ENCODE measurements around the gene LRBA. TPM values are rescaled to one million over a fixed set of nuclear protein-coding genes. Genes with fewer than 3 reads are reported as not detected.

Gene LRBA
- total and polyA plus RNA-seq, 4 donors, result 8.2 to 69.8 (median 32.8) TPM

DNA sequence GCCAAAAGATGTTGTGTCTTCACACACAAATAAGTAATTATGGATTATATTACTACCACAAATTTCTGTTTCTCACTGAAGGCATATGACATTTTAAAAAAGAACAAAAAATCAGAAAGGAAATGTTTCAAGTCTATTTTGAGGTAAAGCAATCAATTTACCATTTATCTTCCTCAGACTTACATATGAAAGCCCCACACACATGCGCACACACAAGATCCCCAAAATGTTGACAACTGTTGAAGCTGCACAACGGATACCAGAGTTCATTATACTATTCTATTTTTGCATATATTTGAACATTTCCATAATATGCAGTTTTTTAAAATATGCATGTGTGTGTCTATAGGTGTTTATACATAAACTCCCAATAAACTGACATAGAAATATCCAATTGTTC lies 2.7 kb downstream of the LRBA start:
- Histone ChIP-seq H3K27ac (ENCODE audit: low read depth in 1 of 2, low read length in 2 of 2) (no peak overlapping the region), H3K9me3 (ENCODE audit: control insufficient read depth in 4 of 4, low read length in 3 of 4) (no peaks in the 10 kb centered on the region), H3K4me1 (ENCODE audit: control insufficient read depth in 4 of 4, insufficient read depth in 4 of 4, low read length in 3 of 4) (peaks cover 3 to 19% (median 12%) of the 10 kb centered on the region in 4 donors), H3K27me3 (ENCODE audit: control insufficient read depth in 4 of 4, insufficient read depth in 4 of 4, low read length in 3 of 4) (no peaks in the 10 kb centered on the region), H3K4me3 (ENCODE audit: low read depth in 1 of 3, low read length in 3 of 3) (no peak overlapping the region), H3K36me3 (ENCODE audit: control insufficient read depth in 4 of 4, insufficient read depth in 3 of 4, low read depth in 1 of 4, low read length in 3 of 4) (peaks cover 0 to 2% (median 0%) of the 10 kb centered on the region in 4 donors), H3K9ac (ENCODE audit: low read depth in 1 of 2, low read length in 2 of 2) (no peak overlapping the region)
- WGBS, result 86% methylated on average over 2 of the region's 2 CpGs
- no peak for DNase-seq (ENCODE audit: low spot score)
- TF ChIP-seq, protein P1, sequence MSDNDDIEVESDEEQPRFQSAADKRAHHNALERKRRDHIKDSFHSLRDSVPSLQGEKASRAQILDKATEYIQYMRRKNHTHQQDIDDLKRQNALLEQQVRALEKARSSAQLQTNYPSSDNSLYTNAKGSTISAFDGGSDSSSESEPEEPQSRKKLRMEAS (IDR thresholded peaks at IDR 0.05), result no peak

DNA sequence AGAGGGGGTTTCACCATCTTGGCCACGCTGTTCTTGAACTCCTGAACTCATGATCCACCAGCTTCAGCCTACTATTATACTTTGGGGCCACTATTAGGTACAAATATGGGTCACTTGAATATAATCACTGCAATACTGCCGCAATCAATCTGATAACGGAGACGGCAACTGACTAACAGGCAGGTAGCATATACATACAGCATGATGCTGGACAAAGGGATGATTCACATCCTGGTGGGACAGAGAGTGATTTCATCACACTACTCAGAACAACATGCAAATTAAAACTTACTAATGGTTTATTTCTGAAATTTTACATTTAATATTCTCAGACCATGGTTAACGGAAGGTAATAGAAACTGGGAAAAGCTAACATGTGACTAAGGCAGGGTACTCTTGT lies 10.9 kb downstream of the LRBA start:
- H3K4me1 ChIP-seq (ENCODE audit: control insufficient read depth in 4 of 4, insufficient read depth in 4 of 4, low read length in 3 of 4), result no peaks in the 10 kb centered on the region
- H3K4me3 ChIP-seq (ENCODE audit: low read depth in 1 of 3, low read length in 3 of 3), result no peak overlapping the region
- DNase-seq (ENCODE audit: low spot score), result no peak
- no peak for TF ChIP-seq TAF1 (conservative IDR thresholded peaks at IDR 0.05)
- no peak for TF ChIP-seq NR2F2 (IDR thresholded peaks at IDR 0.05)
- TF ChIP-seq, protein P2, sequence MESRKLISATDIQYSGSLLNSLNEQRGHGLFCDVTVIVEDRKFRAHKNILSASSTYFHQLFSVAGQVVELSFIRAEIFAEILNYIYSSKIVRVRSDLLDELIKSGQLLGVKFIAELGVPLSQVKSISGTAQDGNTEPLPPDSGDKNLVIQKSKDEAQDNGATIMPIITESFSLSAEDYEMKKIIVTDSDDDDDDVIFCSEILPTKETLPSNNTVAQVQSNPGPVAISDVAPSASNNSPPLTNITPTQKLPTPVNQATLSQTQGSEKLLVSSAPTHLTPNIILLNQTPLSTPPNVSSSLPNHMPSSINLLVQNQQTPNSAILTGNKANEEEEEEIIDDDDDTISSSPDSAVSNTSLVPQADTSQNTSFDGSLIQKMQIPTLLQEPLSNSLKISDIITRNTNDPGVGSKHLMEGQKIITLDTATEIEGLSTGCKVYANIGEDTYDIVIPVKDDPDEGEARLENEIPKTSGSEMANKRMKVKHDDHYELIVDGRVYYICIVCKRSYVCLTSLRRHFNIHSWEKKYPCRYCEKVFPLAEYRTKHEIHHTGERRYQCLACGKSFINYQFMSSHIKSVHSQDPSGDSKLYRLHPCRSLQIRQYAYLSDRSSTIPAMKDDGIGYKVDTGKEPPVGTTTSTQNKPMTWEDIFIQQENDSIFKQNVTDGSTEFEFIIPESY (IDR thresholded peaks at IDR 0.05), result no peak
- no peak for TF ChIP-seq RXRA (IDR thresholded peaks at IDR 0.05)
- TF ChIP-seq, protein P3, sequence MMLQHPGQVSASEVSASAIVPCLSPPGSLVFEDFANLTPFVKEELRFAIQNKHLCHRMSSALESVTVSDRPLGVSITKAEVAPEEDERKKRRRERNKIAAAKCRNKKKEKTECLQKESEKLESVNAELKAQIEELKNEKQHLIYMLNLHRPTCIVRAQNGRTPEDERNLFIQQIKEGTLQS (IDR thresholded peaks at IDR 0.05), result no peak
- TF ChIP-seq HNF4G (IDR thresholded peaks at IDR 0.05), result no peak
- TF ChIP-seq RAD21 (IDR thresholded peaks at IDR 0.05), result no peak
- TF ChIP-seq, protein P4, sequence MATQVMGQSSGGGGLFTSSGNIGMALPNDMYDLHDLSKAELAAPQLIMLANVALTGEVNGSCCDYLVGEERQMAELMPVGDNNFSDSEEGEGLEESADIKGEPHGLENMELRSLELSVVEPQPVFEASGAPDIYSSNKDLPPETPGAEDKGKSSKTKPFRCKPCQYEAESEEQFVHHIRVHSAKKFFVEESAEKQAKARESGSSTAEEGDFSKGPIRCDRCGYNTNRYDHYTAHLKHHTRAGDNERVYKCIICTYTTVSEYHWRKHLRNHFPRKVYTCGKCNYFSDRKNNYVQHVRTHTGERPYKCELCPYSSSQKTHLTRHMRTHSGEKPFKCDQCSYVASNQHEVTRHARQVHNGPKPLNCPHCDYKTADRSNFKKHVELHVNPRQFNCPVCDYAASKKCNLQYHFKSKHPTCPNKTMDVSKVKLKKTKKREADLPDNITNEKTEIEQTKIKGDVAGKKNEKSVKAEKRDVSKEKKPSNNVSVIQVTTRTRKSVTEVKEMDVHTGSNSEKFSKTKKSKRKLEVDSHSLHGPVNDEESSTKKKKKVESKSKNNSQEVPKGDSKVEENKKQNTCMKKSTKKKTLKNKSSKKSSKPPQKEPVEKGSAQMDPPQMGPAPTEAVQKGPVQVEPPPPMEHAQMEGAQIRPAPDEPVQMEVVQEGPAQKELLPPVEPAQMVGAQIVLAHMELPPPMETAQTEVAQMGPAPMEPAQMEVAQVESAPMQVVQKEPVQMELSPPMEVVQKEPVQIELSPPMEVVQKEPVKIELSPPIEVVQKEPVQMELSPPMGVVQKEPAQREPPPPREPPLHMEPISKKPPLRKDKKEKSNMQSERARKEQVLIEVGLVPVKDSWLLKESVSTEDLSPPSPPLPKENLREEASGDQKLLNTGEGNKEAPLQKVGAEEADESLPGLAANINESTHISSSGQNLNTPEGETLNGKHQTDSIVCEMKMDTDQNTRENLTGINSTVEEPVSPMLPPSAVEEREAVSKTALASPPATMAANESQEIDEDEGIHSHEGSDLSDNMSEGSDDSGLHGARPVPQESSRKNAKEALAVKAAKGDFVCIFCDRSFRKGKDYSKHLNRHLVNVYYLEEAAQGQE (IDR thresholded peaks at IDR 0.05), result no peak
- TF ChIP-seq, protein P5, sequence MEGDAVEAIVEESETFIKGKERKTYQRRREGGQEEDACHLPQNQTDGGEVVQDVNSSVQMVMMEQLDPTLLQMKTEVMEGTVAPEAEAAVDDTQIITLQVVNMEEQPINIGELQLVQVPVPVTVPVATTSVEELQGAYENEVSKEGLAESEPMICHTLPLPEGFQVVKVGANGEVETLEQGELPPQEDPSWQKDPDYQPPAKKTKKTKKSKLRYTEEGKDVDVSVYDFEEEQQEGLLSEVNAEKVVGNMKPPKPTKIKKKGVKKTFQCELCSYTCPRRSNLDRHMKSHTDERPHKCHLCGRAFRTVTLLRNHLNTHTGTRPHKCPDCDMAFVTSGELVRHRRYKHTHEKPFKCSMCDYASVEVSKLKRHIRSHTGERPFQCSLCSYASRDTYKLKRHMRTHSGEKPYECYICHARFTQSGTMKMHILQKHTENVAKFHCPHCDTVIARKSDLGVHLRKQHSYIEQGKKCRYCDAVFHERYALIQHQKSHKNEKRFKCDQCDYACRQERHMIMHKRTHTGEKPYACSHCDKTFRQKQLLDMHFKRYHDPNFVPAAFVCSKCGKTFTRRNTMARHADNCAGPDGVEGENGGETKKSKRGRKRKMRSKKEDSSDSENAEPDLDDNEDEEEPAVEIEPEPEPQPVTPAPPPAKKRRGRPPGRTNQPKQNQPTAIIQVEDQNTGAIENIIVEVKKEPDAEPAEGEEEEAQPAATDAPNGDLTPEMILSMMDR (IDR thresholded peaks at IDR 0.05; ENCODE audit: low read depth, low read length, missing input control), result no peak
- TF ChIP-seq HNF4A (conservative IDR thresholded peaks at IDR 0.05), result no peak
- TF ChIP-seq FOXA2 (IDR thresholded peaks at IDR 0.05), result no peak
- TF ChIP-seq JUND (IDR thresholded peaks at IDR 0.05), result no peak
- TF ChIP-seq YY1 (IDR thresholded peaks at IDR 0.05), result no peak
- no peak for TF ChIP-seq EGR1 (IDR thresholded peaks at IDR 0.05; ENCODE audit: low read depth in 2 of 2)
- no peak for TF ChIP-seq GABPA (IDR thresholded peaks at IDR 0.05 in 1 of 2, conservative IDR thresholded peaks at IDR 0.05 in 1 of 2)
- H3K9ac ChIP-seq (ENCODE audit: low read depth in 1 of 2, low read length in 2 of 2), result no peak overlapping the region
- H3K27ac ChIP-seq (ENCODE audit: low read depth in 1 of 2, low read length in 2 of 2), result no peak overlapping the region
- WGBS, result over 99% methylated on average over 5 of the region's 5 CpGs
- H3K27me3 ChIP-seq (ENCODE audit: control insufficient read depth in 4 of 4, insufficient read depth in 4 of 4, low read length in 3 of 4), result no peaks in the 10 kb centered on the region
- H3K36me3 ChIP-seq (ENCODE audit: control insufficient read depth in 4 of 4, insufficient read depth in 3 of 4, low read depth in 1 of 4, low read length in 3 of 4), result no peaks in the 10 kb centered on the region
- H3K9me3 ChIP-seq (ENCODE audit: control insufficient read depth in 4 of 4, low read length in 3 of 4), result no peaks in the 10 kb centered on the region

Data from liver (tissue), 9 donors.